Measurements from ENCODE around the gene FAT1. TPM values are rescaled to one million over a fixed set of nuclear protein-coding genes. Genes with fewer than 3 reads are reported as not detected.

FAT1 gene
- total RNA-seq, 1 experiment from 2014 or later: 269 TPM

- DNase-seq (ENCODE audit: low read depth): peak; percentile 84
Observed at GRCh38 chr4:186725469-186726425, 2.1 kb upstream of the FAT1 start.

- DNase-seq (ENCODE audit: low read depth): peak; percentile 43
Observed at GRCh38 chr4:186724864-186725468, 1.3 kb upstream of the FAT1 start.

- DNase-seq (ENCODE audit: low read depth): peak; percentile 37
Observed at GRCh38 chr4:186724058-186724863, 605 bp upstream of the FAT1 start.

GRCh38 chr4:186722796-186723291 lies 812 bp downstream of the FAT1 start:
- peak; percentile 43 for DNase-seq (ENCODE audit: low read depth)

- DNase-seq (ENCODE audit: low read depth): peak; percentile 71
Observed at GRCh38 chr4:186719925-186720694, 3.5 kb downstream of the FAT1 start.

GRCh38 chr4:186717556-186717955 lies 6.1 kb downstream of the FAT1 start:
- no peak for DNase-seq (ENCODE audit: low read depth)

- no peak for DNase-seq (ENCODE audit: low read depth)
Observed at GRCh38 chr4:186715077-186715476, 8.6 kb downstream of the FAT1 start.

- no peak for DNase-seq (ENCODE audit: low read depth)
Observed at GRCh38 chr4:186714006-186714675, 9.5 kb downstream of the FAT1 start.

GRCh38 chr4:186712690-186713089 lies 11.0 kb downstream of the FAT1 start:
- DNase-seq (ENCODE audit: low read depth): no peak

GRCh38 chr4:186710521-186711119 lies 13.0 kb downstream of the FAT1 start:
- DNase-seq (ENCODE audit: low read depth): no peak

GRCh38 chr4:186709517-186709916 lies 14.1 kb downstream of the FAT1 start:
- no peak for DNase-seq (ENCODE audit: low read depth)

GRCh38 chr4:186708554-186708953 lies 15.1 kb downstream of the FAT1 start:
- DNase-seq (ENCODE audit: low read depth): no peak

- no peak for DNase-seq (ENCODE audit: low read depth)
Observed at GRCh38 chr4:186707996-186708395, 15.7 kb downstream of the FAT1 start.

GRCh38 chr4:186707574-186707973 lies 16.1 kb downstream of the FAT1 start:
- DNase-seq (ENCODE audit: low read depth): no peak

- no peak for DNase-seq (ENCODE audit: low read depth)
Observed at GRCh38 chr4:186704057-186704456, 19.6 kb downstream of the FAT1 start.

- no peak for DNase-seq (ENCODE audit: low read depth)
Observed at GRCh38 chr4:186703510-186703909, 20.1 kb downstream of the FAT1 start.

GRCh38 chr4:186702940-186703339 lies 20.7 kb downstream of the FAT1 start:
- DNase-seq (ENCODE audit: low read depth): no peak

GRCh38 chr4:186702297-186702696 lies 21.4 kb downstream of the FAT1 start:
- DNase-seq (ENCODE audit: low read depth): no peak

GRCh38 chr4:186701788-186702187 lies 21.9 kb downstream of the FAT1 start:
- no peak for DNase-seq (ENCODE audit: low read depth)

- DNase-seq (ENCODE audit: low read depth): peak; percentile 84
Observed at GRCh38 chr4:186701273-186701672, 22.4 kb downstream of the FAT1 start.

All from LHCN-M2 (cell line).